ENCODE results near the gene NMNAT2. TPM values are rescaled to one million over a fixed set of nuclear protein-coding genes. Genes with fewer than 3 reads are reported as not detected.
A peak's percentile ranks its signal among the peaks of the same experiment; 100 is the strongest.

Gene NMNAT2
- polyA plus RNA-seq, 3 donors from 2014 or later, result not detected

- Mint-ChIP-seq H3K9me3 (no peaks in the 10 kb centered on the region), H3K36me3 (no peaks in the 10 kb centered on the region), H3K4me1 (no peaks in the 10 kb centered on the region), H3K4me3 (no peak overlapping the region), H3K27ac (no peak overlapping the region), H3K27me3 (ENCODE audit: low read depth in 3 of 3) (peaks cover 0 to 5% (median 3%) of the 10 kb centered on the region in 3 donors)
- no peak for DNase-seq
Observed at GRCh38 chr1:183291802-183292514, 126.2 kb downstream of the NMNAT2 start.

- no peaks in the 10 kb centered on the region for H3K9me3 Mint-ChIP-seq
- DNase-seq, result no peak
- H3K4me1 Mint-ChIP-seq, result no peaks in the 10 kb centered on the region
- no peak overlapping the region for H3K4me3 Mint-ChIP-seq
- no peaks in the 10 kb centered on the region for H3K36me3 Mint-ChIP-seq
- no peak overlapping the region for H3K27ac Mint-ChIP-seq
- peaks cover 0 to 5% (median 5%) of the 10 kb centered on the region in 3 donors for H3K27me3 Mint-ChIP-seq (ENCODE audit: low read depth in 3 of 3)
Observed at GRCh38 chr1:183291216-183291762, 126.9 kb downstream of the NMNAT2 start.

- H3K4me3 Mint-ChIP-seq, result no peak overlapping the region
- no peak overlapping the region for H3K27ac Mint-ChIP-seq
- no peaks in the 10 kb centered on the region for H3K36me3 Mint-ChIP-seq
- peaks cover 0 to 5% (median 3%) of the 10 kb centered on the region in 3 donors for H3K27me3 Mint-ChIP-seq (ENCODE audit: low read depth in 3 of 3)
- no peak for DNase-seq
- H3K9me3 Mint-ChIP-seq, result no peaks in the 10 kb centered on the region
- H3K4me1 Mint-ChIP-seq, result no peaks in the 10 kb centered on the region
Observed at GRCh38 chr1:183290628-183291027, 127.6 kb downstream of the NMNAT2 start.

- DNase-seq, result no peak
- no peaks in the 10 kb centered on the region for H3K4me1 Mint-ChIP-seq
- peaks cover 3 to 5% (median 4%) of the 10 kb centered on the region in 3 donors for H3K27me3 Mint-ChIP-seq (ENCODE audit: low read depth in 3 of 3)
- no peak overlapping the region for H3K4me3 Mint-ChIP-seq
- no peaks in the 10 kb centered on the region for H3K9me3 Mint-ChIP-seq
- no peak overlapping the region for H3K27ac Mint-ChIP-seq
- no peaks in the 10 kb centered on the region for H3K36me3 Mint-ChIP-seq
Observed at GRCh38 chr1:183289051-183289496, 129.1 kb downstream of the NMNAT2 start.

GRCh38 chr1:183288583-183288982 lies 129.6 kb downstream of the NMNAT2 start:
- Mint-ChIP-seq H3K27ac (no peak overlapping the region), H3K36me3 (no peaks in the 10 kb centered on the region), H3K4me1 (no peaks in the 10 kb centered on the region), H3K9me3 (no peaks in the 10 kb centered on the region), H3K27me3 (ENCODE audit: low read depth in 3 of 3) (peaks cover 3 to 5% (median 4%) of the 10 kb centered on the region in 3 donors), H3K4me3 (no peak overlapping the region)
- no peak for DNase-seq

- Mint-ChIP-seq H3K27me3 (ENCODE audit: low read depth in 3 of 3) (peaks cover 4 to 8% (median 8%) of the 10 kb centered on the region in 3 donors), H3K4me3 (no peak overlapping the region), H3K36me3 (no peaks in the 10 kb centered on the region), H3K4me1 (no peaks in the 10 kb centered on the region), H3K27ac (no peak overlapping the region), H3K9me3 (no peaks in the 10 kb centered on the region)
- DNase-seq, result no peak
Observed at GRCh38 chr1:183287191-183287675, 130.9 kb downstream of the NMNAT2 start.

GRCh38 chr1:183285746-183286145 lies 132.4 kb downstream of the NMNAT2 start:
- Mint-ChIP-seq H3K36me3 (no peaks in the 10 kb centered on the region), H3K27ac (no peak overlapping the region), H3K27me3 (ENCODE audit: low read depth in 3 of 3) (peaks cover 6 to 8% (median 8%) of the 10 kb centered on the region in 3 donors), H3K4me3 (no peak overlapping the region), H3K9me3 (no peaks in the 10 kb centered on the region), H3K4me1 (no peaks in the 10 kb centered on the region)
- DNase-seq, result no peak

GRCh38 chr1:183285256-183285655 lies 132.9 kb downstream of the NMNAT2 start:
- H3K9me3 Mint-ChIP-seq, result no peaks in the 10 kb centered on the region
- H3K36me3 Mint-ChIP-seq, result no peaks in the 10 kb centered on the region
- peaks cover 6 to 8% (median 8%) of the 10 kb centered on the region in 3 donors for H3K27me3 Mint-ChIP-seq (ENCODE audit: low read depth in 3 of 3)
- H3K27ac Mint-ChIP-seq, result no peak overlapping the region
- no peak overlapping the region for H3K4me3 Mint-ChIP-seq
- H3K4me1 Mint-ChIP-seq, result no peaks in the 10 kb centered on the region
- DNase-seq, result no peak

GRCh38 chr1:183284086-183284485 lies 134.1 kb downstream of the NMNAT2 start:
- DNase-seq, result no peak
- Mint-ChIP-seq H3K4me1 (no peaks in the 10 kb centered on the region), H3K4me3 (no peak overlapping the region), H3K36me3 (no peaks in the 10 kb centered on the region), H3K27me3 (ENCODE audit: low read depth in 3 of 3) (peaks cover 5 to 8% (median 8%) of the 10 kb centered on the region in 3 donors), H3K27ac (no peak overlapping the region), H3K9me3 (no peaks in the 10 kb centered on the region)

- no peak overlapping the region for H3K27ac Mint-ChIP-seq
- no peak for DNase-seq
- no peaks in the 10 kb centered on the region for H3K9me3 Mint-ChIP-seq
- no peak overlapping the region for H3K4me3 Mint-ChIP-seq
- no peaks in the 10 kb centered on the region for H3K36me3 Mint-ChIP-seq
- no peaks in the 10 kb centered on the region for H3K4me1 Mint-ChIP-seq
- peaks cover 4 to 8% (median 8%) of the 10 kb centered on the region in 3 donors for H3K27me3 Mint-ChIP-seq (ENCODE audit: low read depth in 3 of 3)
Observed at GRCh38 chr1:183283286-183283685, 134.9 kb downstream of the NMNAT2 start.

GRCh38 chr1:183282101-183282855 lies 135.9 kb downstream of the NMNAT2 start:
- H3K27me3 Mint-ChIP-seq (ENCODE audit: low read depth in 3 of 3), result peaks cover 4 to 8% (median 8%) of the 10 kb centered on the region in 3 donors
- no peak overlapping the region for H3K4me3 Mint-ChIP-seq
- no peaks in the 10 kb centered on the region for H3K9me3 Mint-ChIP-seq
- H3K4me1 Mint-ChIP-seq, result no peaks in the 10 kb centered on the region
- no peak overlapping the region for H3K27ac Mint-ChIP-seq
- H3K36me3 Mint-ChIP-seq, result no peaks in the 10 kb centered on the region
- no peak for DNase-seq

GRCh38 chr1:183281553-183282091 lies 136.6 kb downstream of the NMNAT2 start:
- H3K27ac Mint-ChIP-seq, result no peak overlapping the region
- H3K27me3 Mint-ChIP-seq (ENCODE audit: low read depth in 3 of 3), result peaks cover 4 to 8% (median 8%) of the 10 kb centered on the region in 3 donors
- no peaks in the 10 kb centered on the region for H3K4me1 Mint-ChIP-seq
- H3K4me3 Mint-ChIP-seq, result no peak overlapping the region
- no peaks in the 10 kb centered on the region for H3K9me3 Mint-ChIP-seq
- peak; percentile 12 to 31 (median 17) for DNase-seq
- H3K36me3 Mint-ChIP-seq, result no peaks in the 10 kb centered on the region

- DNase-seq, result no peak
- no peaks in the 10 kb centered on the region for H3K4me1 Mint-ChIP-seq
- no peak overlapping the region for H3K4me3 Mint-ChIP-seq
- no peaks in the 10 kb centered on the region for H3K36me3 Mint-ChIP-seq
- H3K27me3 Mint-ChIP-seq (ENCODE audit: low read depth in 3 of 3), result peaks cover 4 to 8% (median 6%) of the 10 kb centered on the region in 3 donors
- no peaks in the 10 kb centered on the region for H3K9me3 Mint-ChIP-seq
- no peak overlapping the region for H3K27ac Mint-ChIP-seq
Observed at GRCh38 chr1:183281039-183281438, 137.1 kb downstream of the NMNAT2 start.

GRCh38 chr1:183279835-183280234 lies 138.3 kb downstream of the NMNAT2 start:
- Mint-ChIP-seq H3K4me1 (no peaks in the 10 kb centered on the region), H3K9me3 (no peaks in the 10 kb centered on the region), H3K27ac (no peak overlapping the region), H3K27me3 (ENCODE audit: low read depth in 3 of 3) (peaks cover 4 to 10% (median 8%) of the 10 kb centered on the region in 3 donors), H3K4me3 (no peak overlapping the region), H3K36me3 (no peaks in the 10 kb centered on the region)
- no peak for DNase-seq

Data from immature natural killer cell (primary cell).